Heart left ventricle (tissue), 13 donors: ENCODE measurements around the gene CLEC18A.
"Not testable (repeated sequence)": the region's sequence is repeated elsewhere in the genome, so short reads cannot be mapped to it uniquely, and the experiment has no call there.

Source experiments
- CTCF ChIP-seq, 12 donors: fragments of 200-600 bp; sonication (generic) in 4 of 12; IDR thresholded peaks; one replicate each; pipeline versions ENCODE4 v1.5.0 to v1.8.0; 2018 to 2022; ENCODE audit warnings: antibody characterized with exemption in 12 of 12, mild to moderate bottlenecking in 5 of 12
- POLR2A ChIP-seq, 2 donors: fragments of 450-650 bp; IDR thresholded peaks; one replicate each; pipeline ENCODE4 v1.6.1; 2017; ENCODE audit warnings: antibody characterized with exemption in 2 of 2, mild to moderate bottlenecking in 2 of 2, moderate library complexity in 2 of 2
- donor health status: ischemic (EF 13 %, LVEDD 7.1; RV severe dilation, severe dysfunction).
- donor health status: DM: no; HTN: yes; CAD: no.
- donor health status: DM: no; HTN: no; CAD: no.
- donor health status: ischemic (EF 25% LVEDD 6.9; RV normal size, moderate dysfunction).
- donor health status: ischemic (EF 25% LVEDD 5.7; RV mildly dilated, moderate dysfunction).
- donor health status: ischemic (EF 35%, LVEDD 5.7; RV mildly dilated, moderate dysfunction).
- donor health status: nonischemic (EF 11% LVEDD 7.7; RV severe dilation, severe dysfunction).
- donor health status: DM: yes; HTN: yes; CAD: no.
- donor health status: PGD.
- donor health status: ischemic (EF 29% LVEDD 5.4; RV normal size, mild dysfunction).
- donor health status: nonischemic (EF 23%, LVEDD 6.1; RV moderate dilation, normal function).

DNA sequence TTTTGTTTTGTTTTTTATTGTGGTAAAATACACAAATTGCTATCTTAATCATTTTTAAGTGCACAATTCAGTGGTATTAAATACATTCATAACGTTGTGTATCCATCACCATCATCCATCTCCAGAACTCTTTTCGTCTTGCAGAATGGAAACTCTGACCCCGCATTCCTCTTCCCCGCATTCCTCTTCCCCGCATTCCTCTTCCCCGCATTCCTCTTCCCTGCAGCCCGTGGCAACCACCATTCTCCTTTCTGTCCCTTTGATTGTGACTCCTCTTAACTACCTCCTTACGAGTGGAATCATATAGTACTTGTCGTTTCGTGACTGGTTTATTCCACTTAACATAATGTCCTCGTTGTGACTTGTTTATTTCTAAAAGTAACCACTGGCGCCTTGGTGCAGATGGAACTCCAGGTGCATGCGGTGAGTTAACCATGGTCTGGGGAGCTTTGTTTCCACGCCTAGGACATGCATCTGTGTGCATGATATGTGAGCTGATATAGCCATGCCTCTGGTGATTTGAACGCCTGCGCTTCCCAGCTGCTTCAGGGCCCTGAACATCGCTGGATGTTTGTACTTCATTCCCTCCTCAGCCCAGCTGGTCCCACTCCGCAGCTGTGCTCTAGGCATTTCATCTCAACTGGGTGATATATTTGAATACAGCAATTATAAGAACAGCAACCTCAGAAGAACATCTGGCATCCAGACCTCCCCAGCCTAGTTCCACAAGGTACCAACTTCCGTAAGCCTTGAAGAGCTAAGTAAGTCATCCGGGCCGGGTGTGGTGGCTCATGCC, 7.7 kb upstream of the CLEC18A start:
- not testable (repeated sequence) for TF ChIP-seq POLR2A, CTCF (IDR thresholded peaks at IDR 0.05)
